ENCODE measurements around the gene PTPRCAP. TPM values are rescaled to one million over a fixed set of nuclear protein-coding genes. Genes with fewer than 3 reads are reported as not detected.

PTPRCAP gene
- total RNA-seq = 0.18 and 0.85 TPM in 2 replicates

GRCh38 chr11:67437082-67437808 lies at the start of gene PTPRCAP:
TSS of gene PTPRCAP (minus strand) at chr11:67437682. CDS start at chr11:67437619, 63 bp downstream.

GRCh38 chr11:67482827-67483798 lies 45.6 kb upstream of the PTPRCAP start, which contains the start of gene AIP:
TSS of gene AIP (plus strand) at chr11:67483026. CDS start at chr11:67483159, 133 bp downstream.

GRCh38 chr11:67468759-67469507 lies 31.5 kb upstream of the PTPRCAP start, which contains the start of gene TMEM134:
TSS of gene TMEM134 (minus strand) at chr11:67469251. CDS start at chr11:67469192, 59 bp downstream.

GRCh38 chr11:67455054-67455453 lies 17.6 kb upstream of the PTPRCAP start, which contains the start of gene CABP4:
TSS of gene CABP4 (plus strand) at chr11:67455354. CDS start at chr11:67455424, 70 bp downstream.

GRCh38 chr11:67452141-67452952 lies 14.9 kb upstream of the PTPRCAP start, which contains the start of gene GPR152:
TSS of gene GPR152 (minus strand) at chr11:67452729. CDS start at chr11:67452724, 5 bp downstream.

GRCh38 chr11:67428052-67429001 lies 9.2 kb downstream of the PTPRCAP start, which contains the start of gene RPS6KB2:
TSS of gene RPS6KB2 (plus strand) at chr11:67428494. CDS start at chr11:67428546, 52 bp downstream.

GRCh38 chr11:67415501-67416304 lies 21.8 kb downstream of the PTPRCAP start, which contains the start of gene CARNS1:
TSS of gene CARNS1 (plus strand) at chr11:67415678. CDS start at chr11:67416200, 522 bp downstream.

GRCh38 chr11:67401495-67402191 lies 35.8 kb downstream of the PTPRCAP start, which contains the start of gene PPP1CA:
TSS of gene PPP1CA (minus strand) at chr11:67401858. CDS start at chr11:67401782, 76 bp downstream.

GRCh38 chr11:67391304-67392182 lies 45.9 kb downstream of the PTPRCAP start, which contains the start of gene RAD9A:
TSS of gene RAD9A (plus strand) at chr11:67391986. CDS start at chr11:67392045, 59 bp downstream.

Other genes with a start within 250 kb of the PTPRCAP start
- gene GRK2, start 171.2 kb downstream of the PTPRCAP start, total RNA-seq = 34.3 and 40.1 TPM in 2 replicates
- gene ANKRD13D, start 148.4 kb downstream of the PTPRCAP start, total RNA-seq = 29.1 and 54.3 TPM in 2 replicates
- gene SSH3, start 134.2 kb downstream of the PTPRCAP start, total RNA-seq = 5.7 and 8.5 TPM in 2 replicates
- gene POLD4, start 84.1 kb downstream of the PTPRCAP start, total RNA-seq = 26.4 and 47.5 TPM in 2 replicates
- gene CLCF1, start 64.1 kb downstream of the PTPRCAP start, total RNA-seq = 2.7 and 3.3 TPM in 2 replicates
- 3.2 and 5.5 TPM in 2 replicates for gene RAD9A, start 45.7 kb downstream of the PTPRCAP start, total RNA-seq
- 183 and 226 TPM in 2 replicates for gene PPP1CA, start 35.8 kb downstream of the PTPRCAP start, total RNA-seq
- gene TBC1D10C, start 33.6 kb downstream of the PTPRCAP start, total RNA-seq = under 0.01 and 0.09 TPM in 2 replicates
- under 0.01 and 0.09 TPM in 2 replicates for gene CARNS1, start 22.0 kb downstream of the PTPRCAP start, total RNA-seq
- 29.7 and 32.5 TPM in 2 replicates for gene RPS6KB2, start 9.2 kb downstream of the PTPRCAP start, total RNA-seq
- gene CORO1B, start 5.8 kb upstream of the PTPRCAP start, total RNA-seq = 133 and 168 TPM in 2 replicates
- gene GPR152, start 15.0 kb upstream of the PTPRCAP start, total RNA-seq = not detected in 2 replicates
- gene CABP4, start 17.7 kb upstream of the PTPRCAP start, total RNA-seq = 0.45 and 1.1 TPM in 2 replicates
- 9.7 and 22.0 TPM in 2 replicates for gene TMEM134, start 31.6 kb upstream of the PTPRCAP start, total RNA-seq
- gene AIP, start 45.3 kb upstream of the PTPRCAP start, total RNA-seq = 86.3 and 135 TPM in 2 replicates
- gene PITPNM1, start 67.7 kb upstream of the PTPRCAP start, total RNA-seq = 11.2 and 24.2 TPM in 2 replicates
- 12.7 and 13.1 TPM in 2 replicates for gene CDK2AP2, start 70.5 kb upstream of the PTPRCAP start, total RNA-seq
- not detected in 2 replicates for gene CABP2, start 85.8 kb upstream of the PTPRCAP start, total RNA-seq
- gene GSTP1, start 146.1 kb upstream of the PTPRCAP start, total RNA-seq = 850 and 1,023 TPM in 2 replicates
- gene NDUFV1, start 169.3 kb upstream of the PTPRCAP start, total RNA-seq = 192 and 205 TPM in 2 replicates
- gene NUDT8, start 192.3 kb upstream of the PTPRCAP start, total RNA-seq = 2.4 and 6.2 TPM in 2 replicates
- gene TBX10, start 202.1 kb upstream of the PTPRCAP start, total RNA-seq = not detected in 2 replicates
- not detected in 2 replicates for gene ACY3, start 213.0 kb upstream of the PTPRCAP start, total RNA-seq
- gene ALDH3B2, start 236.9 kb upstream of the PTPRCAP start, total RNA-seq = not detected in 2 replicates

Data from endothelial cell of coronary artery (primary cell).